Measurements from ENCODE around the gene DUSP7.

DUSP7 gene

GRCh38 chr3:52085681-52086282 lies 29.4 kb upstream of the DUSP7 start:
- DNase-seq = no peak

DNA sequence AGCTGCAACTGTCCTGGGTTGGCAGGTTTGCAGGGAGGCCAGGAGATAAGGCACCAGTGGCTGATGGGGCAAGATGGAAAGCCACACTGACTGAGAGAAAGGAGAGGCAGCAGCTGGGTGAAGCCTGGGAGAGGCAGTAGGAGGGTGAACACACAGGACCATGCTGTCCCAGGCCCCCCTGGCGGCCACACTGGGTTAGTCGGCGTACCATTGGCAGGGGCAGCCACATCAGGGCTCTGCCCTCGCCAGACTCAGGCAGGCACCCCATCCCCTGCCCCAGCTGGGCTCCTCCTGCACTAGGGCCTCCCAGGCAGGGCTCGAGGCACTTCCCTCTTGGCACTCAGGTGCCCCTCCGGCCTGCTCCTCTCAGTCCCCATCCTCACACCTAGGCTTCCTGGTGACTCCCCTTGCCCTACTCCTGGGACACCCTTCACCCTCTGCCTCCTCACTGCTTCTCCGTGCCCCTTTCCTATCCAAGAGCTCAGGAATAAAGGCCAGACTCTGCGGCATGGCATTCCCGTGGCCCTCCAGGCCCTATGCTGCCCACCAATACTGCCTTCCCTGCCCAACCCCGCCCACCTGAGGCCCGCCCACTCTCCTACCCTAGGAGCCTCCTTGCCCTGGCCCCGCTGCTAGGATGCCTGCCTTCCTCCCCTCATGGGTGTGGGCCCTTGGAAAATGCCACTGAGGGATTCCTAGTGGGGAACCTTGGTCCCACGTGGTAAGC lies 28.7 kb upstream of the DUSP7 start:
- no peak for DNase-seq

- no peak for DNase-seq
These were observed 28.0 kb upstream of the DUSP7 start for GRCh38 chr3:52084216-52084945.

GRCh38 chr3:52083556-52084087 lies 27.3 kb upstream of the DUSP7 start:
- DNase-seq = no peak

GRCh38 chr3:52082951-52083350 lies 26.6 kb upstream of the DUSP7 start:
- no peak for DNase-seq

- DNase-seq = no peak
These were observed 24.7 kb upstream of the DUSP7 start for GRCh38 chr3:52080830-52081719.

DNA sequence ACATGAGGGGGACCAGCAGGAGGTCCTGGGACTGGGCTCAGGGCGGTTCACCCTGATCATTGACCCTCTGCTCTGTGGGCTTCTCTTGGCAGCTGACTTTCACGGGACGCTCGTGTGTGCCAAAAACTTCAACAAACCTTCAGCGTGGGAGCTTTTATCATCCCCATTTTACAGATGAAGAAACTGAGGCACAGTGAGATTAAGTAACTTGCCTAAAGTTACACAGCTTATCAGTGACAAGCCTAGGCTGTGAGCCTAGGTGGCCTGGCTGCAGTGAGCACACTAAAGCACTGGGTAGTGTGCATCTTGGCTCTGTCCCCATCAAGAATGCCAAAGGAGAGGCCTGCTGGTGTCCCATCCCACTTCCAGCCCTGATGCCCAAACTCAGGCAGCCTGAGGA lies 23.6 kb upstream of the DUSP7 start:
- DNase-seq = no peak

DNA sequence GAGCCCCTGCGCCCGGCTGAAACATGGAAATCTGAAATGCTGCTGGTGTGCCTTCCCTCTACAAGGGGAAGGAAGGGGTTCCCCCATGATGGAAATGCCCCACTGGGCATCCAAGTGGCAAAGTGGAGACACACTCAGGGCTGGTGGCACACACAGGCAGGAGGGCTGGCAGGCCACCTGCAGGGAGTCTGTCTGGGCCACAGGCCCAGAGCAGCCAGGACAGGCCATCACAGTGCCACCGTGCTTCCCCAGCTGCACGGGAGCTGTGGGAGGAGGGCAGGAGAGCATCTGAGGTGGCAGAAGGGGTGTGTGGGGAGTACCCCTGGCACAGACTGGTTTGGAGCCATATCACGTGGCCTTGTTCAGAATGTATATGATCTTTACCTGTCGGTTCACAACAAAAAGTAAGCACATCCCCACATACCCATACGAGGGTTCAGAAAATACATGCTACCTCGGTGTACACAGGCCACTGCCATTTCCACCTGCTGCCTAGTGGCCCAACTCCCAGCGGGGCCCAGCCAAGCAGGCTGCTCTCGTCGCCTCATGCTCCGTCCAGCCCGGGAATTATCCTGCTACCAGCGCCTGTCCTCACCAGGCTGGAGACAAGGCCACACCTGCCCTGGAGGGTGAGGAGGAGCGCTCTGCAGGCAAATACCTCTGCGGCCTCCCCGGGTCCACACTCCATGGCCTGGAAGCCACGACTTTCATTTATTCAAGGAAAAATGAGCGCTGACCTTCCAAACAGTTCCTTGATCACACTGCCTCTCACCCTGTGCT lies 22.6 kb upstream of the DUSP7 start:
- no peak for DNase-seq

DNA sequence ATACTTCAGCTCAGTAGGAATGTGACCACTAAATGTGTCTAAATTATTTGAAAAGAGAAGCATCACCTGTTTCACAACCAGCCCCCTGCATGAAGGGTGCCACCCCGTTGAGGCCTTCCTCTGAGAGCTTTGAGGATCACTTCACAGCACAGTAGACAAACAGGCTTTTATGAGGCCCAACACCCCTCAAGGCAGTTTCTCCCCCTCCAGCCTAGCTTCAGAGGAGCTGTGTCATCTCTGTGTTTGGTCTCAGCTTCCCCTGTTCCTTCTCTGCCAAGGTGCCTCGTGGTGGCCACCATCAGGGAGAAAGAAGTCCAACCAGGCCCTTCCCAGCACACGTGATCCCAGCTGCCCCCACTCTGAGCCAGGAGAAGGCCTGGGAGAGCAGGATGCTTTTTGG lies 21.6 kb upstream of the DUSP7 start:
- DNase-seq = no peak

DNA sequence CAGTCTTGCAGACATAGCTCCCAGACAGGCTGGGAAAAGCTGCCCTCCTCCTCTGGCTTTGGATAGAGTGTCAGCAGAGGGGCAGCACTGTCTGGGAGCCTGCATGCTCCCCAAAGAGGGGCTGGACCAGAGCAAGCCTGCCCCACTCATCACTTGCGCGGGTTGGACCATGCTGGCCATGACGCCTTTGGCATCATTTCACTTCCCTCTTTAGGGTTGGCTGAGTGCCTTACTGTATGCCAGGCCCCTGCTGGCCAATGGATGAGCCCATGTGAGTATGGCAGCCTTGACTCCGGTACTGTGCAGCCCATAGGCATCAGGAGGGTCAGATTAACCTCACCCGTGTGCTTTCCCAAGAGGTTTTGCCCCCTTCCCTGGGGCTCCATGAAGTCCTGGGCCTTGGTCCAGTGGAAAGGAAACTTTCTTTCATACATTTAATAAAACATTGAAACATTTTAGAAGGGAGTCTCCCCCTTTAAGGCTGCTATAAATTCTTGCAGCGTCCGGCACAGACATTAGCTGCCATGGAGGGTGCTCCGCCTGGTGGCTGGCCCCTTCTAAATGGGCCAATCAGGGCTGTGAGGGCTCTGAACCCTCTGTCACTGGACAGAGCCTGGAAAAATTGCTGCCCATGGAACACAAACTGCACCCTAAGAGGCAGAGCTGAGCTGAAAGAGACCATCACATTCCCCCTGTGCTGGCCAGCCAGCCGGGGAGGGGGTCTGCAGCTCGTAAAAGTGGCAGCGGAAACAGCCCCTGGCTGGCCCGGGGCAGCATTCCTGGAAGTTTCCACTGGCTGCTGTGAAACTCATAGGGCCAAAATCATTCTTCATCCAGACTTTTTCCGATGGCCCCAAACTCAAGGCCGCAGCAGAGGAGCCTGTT lies 20.8 kb upstream of the DUSP7 start:
- no peak for DNase-seq

DNA sequence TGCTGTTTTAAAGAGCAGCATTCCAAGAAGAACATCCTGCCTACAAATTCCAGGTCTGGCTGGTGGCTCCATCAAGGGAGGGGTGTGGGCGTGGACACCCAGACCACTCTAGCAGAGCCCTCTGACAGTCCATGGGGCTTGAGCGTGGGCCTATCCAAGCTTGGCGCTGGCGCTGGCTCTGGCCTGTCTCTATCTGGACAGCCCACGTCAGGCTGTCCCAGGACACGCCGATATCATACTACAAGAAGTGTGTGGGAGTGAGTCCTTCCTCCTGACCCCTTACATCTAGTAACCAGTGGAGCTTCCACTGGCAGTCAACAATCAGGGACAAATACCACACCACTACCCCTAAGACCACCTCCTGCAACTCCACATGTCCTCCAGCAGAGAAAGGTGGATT lies 17.1 kb upstream of the DUSP7 start:
- no peak for DNase-seq

DNA sequence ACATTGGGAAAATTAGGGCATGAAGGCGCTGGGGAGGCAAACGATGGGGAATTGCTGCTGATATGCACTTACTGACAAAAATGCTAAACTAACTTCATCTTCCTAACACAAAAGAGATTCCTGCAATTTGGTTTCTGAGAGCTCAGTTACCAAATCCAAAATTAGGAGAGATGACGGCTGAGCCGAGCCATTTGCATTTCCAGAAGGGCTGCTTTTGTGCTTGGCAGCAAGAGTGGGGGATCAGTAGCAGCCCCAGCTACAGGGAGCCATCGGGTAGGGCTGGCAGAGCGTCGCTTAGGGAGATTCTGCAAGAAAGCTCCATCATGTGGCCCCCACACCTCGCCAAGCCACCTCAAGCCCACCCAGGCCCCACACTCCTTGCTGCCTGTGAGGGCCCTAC lies 16.1 kb upstream of the DUSP7 start:
- DNase-seq = no peak

GRCh38 chr3:52072020-52072419 lies 15.6 kb upstream of the DUSP7 start:
- DNase-seq = no peak

- no peak for DNase-seq
These were observed 14.6 kb upstream of the DUSP7 start for GRCh38 chr3:52070724-52071621.

- DNase-seq = no peak
These were observed 13.5 kb upstream of the DUSP7 start for GRCh38 chr3:52069855-52070254.

- DNase-seq = no peak
These were observed 12.8 kb upstream of the DUSP7 start for GRCh38 chr3:52069135-52069534.

DNA sequence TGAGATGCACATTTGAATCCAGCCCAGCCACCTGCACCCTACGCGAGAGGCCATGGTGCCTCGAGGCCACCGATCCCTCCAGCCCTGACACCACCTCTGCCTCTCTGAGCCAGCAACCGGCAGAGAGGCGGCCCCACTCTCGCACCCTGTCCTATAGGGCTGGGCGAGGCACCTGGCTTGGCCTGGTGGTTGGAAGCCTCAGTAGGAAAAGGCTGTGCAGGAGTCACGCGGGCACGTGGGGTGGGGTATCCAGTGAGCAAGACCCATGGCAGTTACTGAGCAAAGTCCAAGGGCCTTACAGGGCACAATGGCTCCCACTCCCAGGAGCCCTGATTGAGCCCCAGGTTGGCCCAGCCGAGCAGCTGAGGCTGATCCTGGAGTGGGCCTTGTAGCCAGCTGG lies 12.4 kb upstream of the DUSP7 start:
- no peak for DNase-seq

GRCh38 chr3:52068055-52068571 lies 11.7 kb upstream of the DUSP7 start:
- DNase-seq = peak; percentile 16

DNA sequence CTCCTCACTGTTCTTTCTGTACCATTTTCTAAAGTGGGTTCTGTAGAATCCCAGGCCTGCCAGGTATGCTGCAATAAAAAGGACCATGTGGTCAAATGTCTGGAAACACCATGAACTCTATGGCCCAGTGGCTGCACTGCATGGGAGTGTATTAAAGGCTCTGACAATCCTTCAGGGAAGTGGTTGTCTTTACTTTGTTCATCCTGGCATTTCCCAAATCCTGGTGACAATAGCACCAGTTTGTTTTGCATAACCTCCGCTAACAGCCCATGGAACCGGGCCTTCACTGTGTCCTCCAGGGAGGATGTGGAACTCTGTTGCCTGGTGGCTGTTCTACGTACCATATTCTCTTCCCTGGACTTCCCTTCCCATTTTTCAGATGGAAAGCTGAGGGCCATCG lies 11.2 kb upstream of the DUSP7 start:
- no peak for DNase-seq

GRCh38 chr3:52067046-52067445 lies 10.7 kb upstream of the DUSP7 start:
- no peak for DNase-seq

Data from NCI-H69 (cell line).